Kidney epithelial cell (primary cell): ENCODE results near the gene ATXN7L2. TPM values are rescaled to one million over a fixed set of nuclear protein-coding genes. Genes with fewer than 3 reads are reported as not detected.

Experiments
- DNase-seq: peaks from one replicate; pipeline ENCODE4 v3.0.0-alpha.2; 2010; ENCODE audit warnings: low read depth
- H3K27me3 ChIP-seq: 2 replicates; pipeline ENCODE4 v1.6.0; 2011; ENCODE audit warnings: low read length; ENCODE audit not compliant: control insufficient read depth, insufficient read depth
- H3K36me3 ChIP-seq: 2 replicates; pipeline ENCODE4 v1.5.1; 2011; ENCODE audit warnings: low read length; ENCODE audit not compliant: control insufficient read depth, insufficient read depth
- H3K4me3 ChIP-seq: 2 replicates; pipeline ENCODE4 v1.5.1; 2011; ENCODE audit warnings: low read depth, mild to moderate bottlenecking, control low read depth, low read length
- total RNA-seq: library from RNA; depleted of rRNA; stranded (reverse); fragments of >200 nt; gene quantifications from 2 replicates; pipeline ENCODE4 v1.2.3, GENCODE V29; 2015
- TF ChIP-seq, protein P1 (sequence below): IDR thresholded peaks from 2 replicates; pipeline ENCODE4 v1.5.1; 2011; ENCODE audit warnings: mild to moderate bottlenecking, moderate library complexity, low read length, control low read depth, inconsistent platforms; ENCODE audit not compliant: insufficient read depth, poor library complexity, severe bottlenecking

ATXN7L2 gene
- total RNA-seq, 1 donor from 2014 or later, result 6.7 TPM

DNA sequence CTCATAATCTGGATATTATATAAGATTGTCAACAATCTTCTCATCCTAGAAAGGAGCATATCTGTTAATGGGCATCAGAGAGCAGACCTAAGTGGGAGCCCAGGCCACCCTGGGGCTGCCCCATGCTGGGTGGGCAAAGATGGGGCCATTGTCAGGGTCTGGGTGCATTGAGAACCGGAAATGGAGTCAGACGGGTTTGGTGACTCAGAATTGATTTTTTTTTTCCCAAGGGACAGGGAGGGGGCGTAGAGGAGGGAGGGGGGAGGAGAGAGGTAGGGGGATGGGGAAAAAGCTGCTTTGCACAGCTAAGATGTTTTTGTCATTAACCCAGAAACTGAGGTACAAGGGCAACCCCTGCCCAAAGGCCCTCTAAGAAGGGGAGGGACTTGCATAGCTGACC lies 1.3 kb downstream of the ATXN7L2 start:
- DNase-seq, result no peak
- H3K36me3 ChIP-seq, result peaks cover 1% of the 10 kb centered on the region
- peaks cover 10% of the 10 kb centered on the region for H3K27me3 ChIP-seq
- TF ChIP-seq, protein P1, sequence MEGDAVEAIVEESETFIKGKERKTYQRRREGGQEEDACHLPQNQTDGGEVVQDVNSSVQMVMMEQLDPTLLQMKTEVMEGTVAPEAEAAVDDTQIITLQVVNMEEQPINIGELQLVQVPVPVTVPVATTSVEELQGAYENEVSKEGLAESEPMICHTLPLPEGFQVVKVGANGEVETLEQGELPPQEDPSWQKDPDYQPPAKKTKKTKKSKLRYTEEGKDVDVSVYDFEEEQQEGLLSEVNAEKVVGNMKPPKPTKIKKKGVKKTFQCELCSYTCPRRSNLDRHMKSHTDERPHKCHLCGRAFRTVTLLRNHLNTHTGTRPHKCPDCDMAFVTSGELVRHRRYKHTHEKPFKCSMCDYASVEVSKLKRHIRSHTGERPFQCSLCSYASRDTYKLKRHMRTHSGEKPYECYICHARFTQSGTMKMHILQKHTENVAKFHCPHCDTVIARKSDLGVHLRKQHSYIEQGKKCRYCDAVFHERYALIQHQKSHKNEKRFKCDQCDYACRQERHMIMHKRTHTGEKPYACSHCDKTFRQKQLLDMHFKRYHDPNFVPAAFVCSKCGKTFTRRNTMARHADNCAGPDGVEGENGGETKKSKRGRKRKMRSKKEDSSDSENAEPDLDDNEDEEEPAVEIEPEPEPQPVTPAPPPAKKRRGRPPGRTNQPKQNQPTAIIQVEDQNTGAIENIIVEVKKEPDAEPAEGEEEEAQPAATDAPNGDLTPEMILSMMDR, result no peak
- no peak overlapping the region for H3K4me3 ChIP-seq

DNA sequence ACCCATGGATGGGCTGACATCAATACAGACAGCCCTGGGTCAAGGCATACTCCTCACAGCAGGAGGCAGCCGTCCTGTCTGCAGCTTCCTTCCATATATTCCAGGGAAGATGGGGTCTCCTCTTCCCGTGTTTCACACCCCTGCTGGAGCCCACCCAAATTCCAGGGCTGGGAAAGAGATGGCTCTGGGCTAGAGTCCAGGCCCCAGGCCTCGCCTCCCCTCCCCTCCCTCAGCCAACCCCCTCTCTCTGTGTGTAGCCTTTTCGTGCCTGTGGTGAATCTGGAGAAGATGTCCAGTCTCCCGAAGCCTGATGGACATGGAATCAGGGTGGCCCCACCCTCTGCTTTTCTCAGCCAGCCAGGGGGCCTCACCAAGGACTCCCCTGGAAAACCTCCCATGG lies 3.6 kb downstream of the ATXN7L2 start:
- DNase-seq, result no peak
- peaks cover 1% of the 10 kb centered on the region for H3K36me3 ChIP-seq
- H3K4me3 ChIP-seq, result no peak overlapping the region
- H3K27me3 ChIP-seq, result peaks cover 6% of the 10 kb centered on the region
- TF ChIP-seq, protein P1, result no peak

DNA sequence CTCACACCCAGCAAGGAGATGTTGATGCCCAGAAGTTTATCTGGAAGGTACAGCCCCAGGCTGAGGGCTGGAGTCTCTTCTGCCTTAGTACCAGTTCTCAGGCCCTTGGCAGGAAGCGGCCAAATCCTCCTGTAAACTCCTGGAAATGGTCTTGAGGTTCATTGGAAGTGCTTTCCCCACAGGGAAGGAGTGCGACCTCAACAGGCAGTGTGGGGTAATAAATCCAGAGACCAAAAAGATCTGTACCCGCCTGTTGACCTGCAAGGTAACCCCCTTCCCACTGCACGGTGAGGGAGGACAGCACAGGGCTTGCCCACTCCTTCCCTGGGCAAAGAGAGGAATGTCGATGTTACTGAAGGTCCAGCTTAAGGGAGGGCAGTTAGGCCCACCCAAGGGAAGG lies 4.5 kb downstream of the ATXN7L2 start:
- TF ChIP-seq, protein P1, result no peak

DNA sequence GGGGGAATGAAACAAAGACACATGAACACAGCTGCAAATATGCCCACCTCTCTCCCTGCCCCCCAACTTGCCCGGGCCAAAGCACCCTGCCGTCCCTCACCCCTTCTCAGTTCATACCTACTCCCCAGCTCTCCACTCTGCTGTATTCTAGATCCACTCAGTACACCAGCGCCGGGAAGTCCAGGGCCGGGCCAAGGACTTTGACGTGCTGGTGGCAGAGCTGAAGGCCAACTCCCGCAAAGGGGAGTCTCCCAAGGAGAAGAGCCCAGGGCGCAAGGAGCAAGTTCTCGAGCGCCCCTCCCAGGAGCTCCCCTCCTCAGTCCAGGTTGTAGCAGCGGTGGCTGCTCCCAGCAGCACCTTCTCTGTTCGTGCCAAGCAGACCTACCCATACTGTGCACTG lies 5.0 kb downstream of the ATXN7L2 start:
- H3K27me3 ChIP-seq, result no peaks in the 10 kb centered on the region
- peaks cover 1% of the 10 kb centered on the region for H3K36me3 ChIP-seq
- no peak for DNase-seq
- TF ChIP-seq, protein P1, result no peak
- H3K4me3 ChIP-seq, result no peak overlapping the region

More for the DNA sequence above, 4.5 kb downstream of the ATXN7L2 start:
- no peak overlapping the region for H3K4me3 ChIP-seq
- peaks cover 1% of the 10 kb centered on the region for H3K36me3 ChIP-seq
- no peak for DNase-seq
- H3K27me3 ChIP-seq, result peaks cover under 1% of the 10 kb centered on the region

DNA sequence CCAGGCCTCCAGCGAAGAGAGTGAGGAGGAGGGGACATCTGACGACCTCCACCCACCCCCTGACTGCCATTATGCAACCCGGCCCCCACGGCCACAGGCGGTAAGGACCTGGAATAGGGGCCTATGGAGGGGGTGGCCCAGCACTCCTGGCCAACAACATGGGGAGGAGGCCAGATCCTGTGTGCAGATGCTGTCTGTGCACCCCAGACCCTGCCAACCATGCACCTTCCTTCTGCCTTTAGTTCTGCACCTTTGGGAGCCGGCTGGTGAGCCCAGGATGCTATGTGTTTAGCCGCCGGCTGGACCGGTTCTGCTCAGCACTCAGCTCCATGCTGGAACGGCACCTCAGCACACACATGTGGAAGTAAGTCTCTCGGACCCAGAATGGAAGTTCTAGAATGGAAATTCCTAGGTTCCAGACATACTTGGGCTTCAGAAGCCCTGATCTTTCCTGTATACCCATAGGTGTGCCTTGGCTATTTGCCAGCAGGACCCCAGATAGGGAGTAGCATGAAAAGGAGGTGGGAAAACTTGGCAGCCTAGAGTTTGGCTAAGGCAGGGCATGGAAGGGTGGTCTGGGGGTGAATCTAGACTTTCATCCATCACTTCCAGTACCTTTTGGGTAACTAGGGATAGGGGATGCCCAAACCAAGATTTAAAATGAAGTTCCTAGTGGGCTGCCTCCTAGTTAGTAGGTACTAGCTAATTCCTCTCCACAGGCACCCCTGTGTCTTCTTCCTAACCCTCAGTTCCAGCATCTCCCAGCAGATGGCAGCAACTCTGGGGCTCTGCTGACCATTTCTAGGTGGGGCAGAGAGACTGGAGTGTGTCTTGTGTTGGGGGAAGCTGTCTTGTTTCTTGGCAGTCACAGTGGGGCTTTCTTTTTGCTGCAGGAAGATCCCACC lies 6.6 kb downstream of the ATXN7L2 start:
- peaks cover 1% of the 10 kb centered on the region for H3K36me3 ChIP-seq
- no peaks in the 10 kb centered on the region for H3K27me3 ChIP-seq
- H3K4me3 ChIP-seq, result no peak overlapping the region
- no peak for DNase-seq
- TF ChIP-seq, protein P1, result peak; percentile 88

DNA sequence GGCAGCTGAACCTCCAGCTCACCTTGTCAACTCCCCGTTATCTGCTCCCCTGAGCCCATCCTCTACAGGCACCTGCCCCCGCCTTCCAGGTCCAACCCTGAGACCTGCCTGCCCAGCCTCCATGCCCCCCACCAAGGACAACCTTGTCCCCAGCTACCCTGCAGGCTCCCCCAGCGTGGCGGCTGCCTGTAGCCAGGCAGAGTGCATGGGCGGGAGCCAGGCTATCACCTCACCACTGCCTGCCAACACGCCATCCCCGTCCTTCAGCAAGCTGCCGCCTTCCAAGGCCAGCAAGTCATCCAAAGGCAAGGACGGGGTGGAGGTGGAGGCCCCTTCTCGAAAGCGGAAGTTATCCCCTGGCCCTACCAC lies 7.2 kb downstream of the ATXN7L2 start:
- TF ChIP-seq, protein P1, result no peak
- DNase-seq, result no peak
- peaks cover 3% of the 10 kb centered on the region for H3K36me3 ChIP-seq
- no peak overlapping the region for H3K4me3 ChIP-seq
- H3K27me3 ChIP-seq, result no peaks in the 10 kb centered on the region
